ENCODE results near the gene CX3CL1. TPM values are rescaled to one million over a fixed set of nuclear protein-coding genes. Genes with fewer than 3 reads are reported as not detected.

Gene CX3CL1
- total RNA-seq, 2 donors from 2014 or later = 106 to 117 TPM

DNA sequence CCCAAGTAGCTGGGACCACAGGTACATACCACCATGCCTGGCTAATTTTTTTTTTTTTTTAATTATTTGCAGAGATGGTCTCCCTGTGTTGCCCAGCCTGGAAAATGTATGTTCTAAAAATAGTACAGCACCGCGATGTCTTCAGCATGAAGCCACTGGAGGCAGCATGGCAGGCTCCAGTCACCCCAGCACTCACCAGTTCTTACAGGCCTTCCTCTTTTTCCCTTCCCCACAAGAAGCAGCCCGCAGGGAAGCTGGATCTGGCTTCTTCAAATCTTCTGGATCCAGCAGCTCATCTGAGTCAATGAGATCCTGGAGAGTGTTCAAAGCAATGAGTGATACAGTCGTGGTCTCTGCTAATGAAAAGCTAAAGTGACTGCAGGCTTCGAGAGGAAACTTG lies 58.7 kb downstream of the CX3CL1 start:
- H3K4me1 ChIP-seq (ENCODE audit: control insufficient read depth in 1 of 2, low read depth in 2 of 2) = no peaks in the 10 kb centered on the region
- H3K36me3 ChIP-seq = peaks cover 58% of the 10 kb centered on the region
- no peak overlapping the region for H3K4me3 ChIP-seq
- no peaks in the 10 kb centered on the region for H3K9me3 ChIP-seq
- no peak overlapping the region for H3K27ac ChIP-seq
- DNase-seq (ENCODE audit: low spot score) (no peak), ATAC-seq (ENCODE audit: insufficient number of reproducible peaks, low FRiP score, low read depth) (no peak)
- no peaks in the 10 kb centered on the region for H3K27me3 ChIP-seq (replicated peaks; ENCODE audit: insufficient read depth)
- no peak for TF ChIP-seq CTCF (IDR thresholded peaks at IDR 0.05)

DNA sequence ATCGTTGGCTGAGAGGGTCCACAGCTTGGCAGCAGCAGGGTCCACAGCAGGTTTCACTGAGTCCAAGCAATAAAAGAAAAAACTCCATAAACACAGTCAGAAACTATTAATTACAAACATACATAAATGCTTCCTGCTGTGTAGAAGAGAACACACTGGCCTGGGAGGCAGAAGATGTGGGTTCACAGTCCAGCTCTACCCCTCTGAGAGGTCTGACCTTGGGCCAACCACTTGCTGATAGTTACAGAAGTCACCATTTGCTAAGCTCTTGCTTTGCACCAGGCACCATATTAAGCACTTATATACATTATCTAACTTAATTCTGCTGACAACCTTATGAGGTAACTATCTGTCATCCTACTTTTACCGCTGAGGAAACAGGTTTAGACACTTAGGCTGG lies 60.2 kb downstream of the CX3CL1 start:
- ATAC-seq (ENCODE audit: insufficient number of reproducible peaks, low FRiP score, low read depth) (no peak), DNase-seq (ENCODE audit: low spot score) (no peak)
- Histone ChIP-seq H3K4me3 (no peak overlapping the region), H3K4me1 (ENCODE audit: control insufficient read depth in 1 of 2, low read depth in 2 of 2) (no peaks in the 10 kb centered on the region), H3K27me3 (replicated peaks; ENCODE audit: insufficient read depth) (no peaks in the 10 kb centered on the region), H3K27ac (no peak overlapping the region), H3K9me3 (no peaks in the 10 kb centered on the region), H3K36me3 (peaks cover 65% of the 10 kb centered on the region)
- TF ChIP-seq CTCF (IDR thresholded peaks at IDR 0.05) = no peak

GRCh38 chr16:57432989-57433388 lies 60.7 kb downstream of the CX3CL1 start:
- Histone ChIP-seq H3K4me3 (no peak overlapping the region), H3K9me3 (no peaks in the 10 kb centered on the region), H3K27me3 (replicated peaks; ENCODE audit: insufficient read depth) (no peaks in the 10 kb centered on the region), H3K4me1 (ENCODE audit: control insufficient read depth in 1 of 2, low read depth in 2 of 2) (no peaks in the 10 kb centered on the region), H3K36me3 (peaks cover 65% of the 10 kb centered on the region), H3K27ac (no peak overlapping the region)
- TF ChIP-seq CTCF (IDR thresholded peaks at IDR 0.05) = no peak
- ATAC-seq (ENCODE audit: insufficient number of reproducible peaks, low FRiP score, low read depth) = no peak
- no peak for DNase-seq (ENCODE audit: low spot score)

DNA sequence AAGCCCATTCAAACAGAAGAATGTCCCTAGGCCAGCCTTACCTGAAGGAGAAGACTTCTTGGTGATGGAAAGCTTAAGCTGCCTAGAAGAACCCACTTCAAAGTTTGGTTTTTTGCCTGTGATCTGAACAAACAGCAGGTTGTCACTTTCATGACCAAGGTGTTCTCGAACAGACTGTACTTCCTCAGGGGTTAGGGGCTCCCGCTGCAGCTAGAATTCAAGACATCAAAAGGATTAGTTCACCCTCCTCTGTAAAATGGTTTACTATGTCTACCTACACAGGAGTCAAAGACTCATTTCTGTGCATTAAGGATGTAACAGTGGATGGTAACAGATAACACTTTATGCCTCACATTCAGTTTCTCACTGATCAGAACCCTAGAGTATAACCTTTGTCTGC lies 61.7 kb downstream of the CX3CL1 start:
- Histone ChIP-seq H3K36me3 (peaks cover 60% of the 10 kb centered on the region), H3K27ac (no peak overlapping the region), H3K9me3 (no peaks in the 10 kb centered on the region), H3K27me3 (replicated peaks; ENCODE audit: insufficient read depth) (no peaks in the 10 kb centered on the region), H3K4me3 (no peak overlapping the region), H3K4me1 (ENCODE audit: control insufficient read depth in 1 of 2, low read depth in 2 of 2) (no peaks in the 10 kb centered on the region)
- no peak for ATAC-seq (ENCODE audit: insufficient number of reproducible peaks, low FRiP score, low read depth)
- DNase-seq (ENCODE audit: low spot score) = no peak
- TF ChIP-seq CTCF (IDR thresholded peaks at IDR 0.05) = no peak

Other genes starting within 250 kb of the CX3CL1 start
- 10 to 100 TPM; 39.1 to 64.8 TPM for gene PSME3IP1, start 186.5 kb upstream of the CX3CL1 start, total RNA-seq
- 10 to 100 TPM; 28.7 to 32.5 TPM for gene RSPRY1, start 186.2 kb upstream of the CX3CL1 start, total RNA-seq
- gene ARL2BP, start 127.2 kb upstream of the CX3CL1 start, total RNA-seq = 10 to 100 TPM; 54.7 to 64.0 TPM
- gene PLLP, start 87.8 kb upstream of the CX3CL1 start, total RNA-seq = 1 to 10 TPM; 3.1 to 8.6 TPM
- gene CCL22, start 13.7 kb upstream of the CX3CL1 start, total RNA-seq = not detected
- not detected for gene CCL17, start 32.3 kb downstream of the CX3CL1 start, total RNA-seq
- gene CIAPIN1, start 74.9 kb downstream of the CX3CL1 start, total RNA-seq = 10 to 100 TPM; 18.1 to 25.0 TPM
- 10 to 100 TPM; 29.5 to 33.5 TPM for gene COQ9, start 75.0 kb downstream of the CX3CL1 start, total RNA-seq
- 100 to 1,000 TPM; 110 to 130 TPM for gene POLR2C, start 90.2 kb downstream of the CX3CL1 start, total RNA-seq
- 10 to 100 TPM; 43.2 to 70.1 TPM for gene DOK4, start 114.0 kb downstream of the CX3CL1 start, total RNA-seq
- 10 to 100 TPM; 26.4 to 43.2 TPM for gene CCDC102A, start 164.1 kb downstream of the CX3CL1 start, total RNA-seq
- gene ADGRG5, start 170.2 kb downstream of the CX3CL1 start, total RNA-seq = under 1 TPM in 1 of 2 donors, not detected in 1; 0.27 TPM